Lower leg skin (tissue), 3 donors: ENCODE data around the gene CITED2.

Source experiments
- POLR2A ChIP-seq, 2 donors: fragments of 450-650 bp; IDR thresholded peaks; one replicate each; pipeline ENCODE4 v1.6.1; 2016 to 2017; ENCODE audit warnings: antibody characterized with exemption in 2 of 2, mild to moderate bottlenecking in 1 of 2, moderate library complexity in 1 of 2
- TF ChIP-seq, protein P1 (sequence below), 3 donors: fragments of 450-650 bp; IDR thresholded peaks; one replicate each; pipeline ENCODE4 v1.5.1; 2016; ENCODE audit warnings: antibody characterized with exemption in 3 of 3, mild to moderate bottlenecking in 3 of 3, moderate library complexity in 2 of 3

DNA sequence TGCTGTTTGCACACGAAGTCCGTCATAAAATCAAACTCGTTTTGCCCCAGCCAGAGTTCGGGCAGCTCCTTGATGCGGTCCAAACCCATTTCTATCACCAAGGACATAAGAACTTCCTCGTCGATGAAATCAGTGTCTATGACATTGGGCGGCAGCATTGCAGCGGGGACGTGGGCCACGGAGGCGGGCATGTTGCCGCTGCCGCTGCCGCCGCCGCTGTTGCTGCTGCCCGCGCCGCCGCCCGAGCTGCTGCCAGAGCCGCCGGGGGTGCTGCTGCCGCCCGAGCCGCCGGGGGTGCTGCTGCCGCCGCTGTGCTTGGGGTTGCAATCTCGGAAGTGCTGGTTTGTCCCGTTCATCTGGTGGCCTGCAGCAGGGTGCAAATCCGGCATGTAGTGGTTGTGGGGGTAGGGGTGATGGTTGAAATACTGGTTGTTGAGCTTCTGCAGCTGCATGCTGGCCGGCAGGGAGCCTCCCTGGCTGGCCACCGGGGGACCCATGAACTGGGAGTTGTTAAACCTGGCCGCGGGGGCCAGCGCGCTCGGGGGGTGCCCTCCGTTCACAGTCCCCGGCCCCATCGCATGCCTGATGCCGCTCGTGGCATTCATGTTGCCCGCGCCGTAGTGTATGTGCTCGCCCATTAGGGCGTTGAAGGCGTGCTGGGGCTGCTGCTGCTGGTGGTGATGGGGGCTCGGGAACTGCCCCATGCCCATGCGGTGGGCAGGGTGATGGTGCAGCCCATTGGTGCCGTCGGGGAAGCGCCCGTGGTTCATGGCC, 1.1 kb downstream of the CITED2 start:
- TF ChIP-seq POLR2A (IDR thresholded peaks at IDR 0.05) = no peak
- TF ChIP-seq, protein P1, sequence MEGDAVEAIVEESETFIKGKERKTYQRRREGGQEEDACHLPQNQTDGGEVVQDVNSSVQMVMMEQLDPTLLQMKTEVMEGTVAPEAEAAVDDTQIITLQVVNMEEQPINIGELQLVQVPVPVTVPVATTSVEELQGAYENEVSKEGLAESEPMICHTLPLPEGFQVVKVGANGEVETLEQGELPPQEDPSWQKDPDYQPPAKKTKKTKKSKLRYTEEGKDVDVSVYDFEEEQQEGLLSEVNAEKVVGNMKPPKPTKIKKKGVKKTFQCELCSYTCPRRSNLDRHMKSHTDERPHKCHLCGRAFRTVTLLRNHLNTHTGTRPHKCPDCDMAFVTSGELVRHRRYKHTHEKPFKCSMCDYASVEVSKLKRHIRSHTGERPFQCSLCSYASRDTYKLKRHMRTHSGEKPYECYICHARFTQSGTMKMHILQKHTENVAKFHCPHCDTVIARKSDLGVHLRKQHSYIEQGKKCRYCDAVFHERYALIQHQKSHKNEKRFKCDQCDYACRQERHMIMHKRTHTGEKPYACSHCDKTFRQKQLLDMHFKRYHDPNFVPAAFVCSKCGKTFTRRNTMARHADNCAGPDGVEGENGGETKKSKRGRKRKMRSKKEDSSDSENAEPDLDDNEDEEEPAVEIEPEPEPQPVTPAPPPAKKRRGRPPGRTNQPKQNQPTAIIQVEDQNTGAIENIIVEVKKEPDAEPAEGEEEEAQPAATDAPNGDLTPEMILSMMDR (IDR thresholded peaks at IDR 0.05) = no peak
